ENCODE measurements around the gene ESYT2. TPM values are rescaled to one million over a fixed set of nuclear protein-coding genes. Genes with fewer than 3 reads are reported as not detected.

The ESYT2 gene
- total and polyA plus RNA-seq, 7 experiments from 2014 or later = 46.3 to 129 (median 112) TPM

DNA sequence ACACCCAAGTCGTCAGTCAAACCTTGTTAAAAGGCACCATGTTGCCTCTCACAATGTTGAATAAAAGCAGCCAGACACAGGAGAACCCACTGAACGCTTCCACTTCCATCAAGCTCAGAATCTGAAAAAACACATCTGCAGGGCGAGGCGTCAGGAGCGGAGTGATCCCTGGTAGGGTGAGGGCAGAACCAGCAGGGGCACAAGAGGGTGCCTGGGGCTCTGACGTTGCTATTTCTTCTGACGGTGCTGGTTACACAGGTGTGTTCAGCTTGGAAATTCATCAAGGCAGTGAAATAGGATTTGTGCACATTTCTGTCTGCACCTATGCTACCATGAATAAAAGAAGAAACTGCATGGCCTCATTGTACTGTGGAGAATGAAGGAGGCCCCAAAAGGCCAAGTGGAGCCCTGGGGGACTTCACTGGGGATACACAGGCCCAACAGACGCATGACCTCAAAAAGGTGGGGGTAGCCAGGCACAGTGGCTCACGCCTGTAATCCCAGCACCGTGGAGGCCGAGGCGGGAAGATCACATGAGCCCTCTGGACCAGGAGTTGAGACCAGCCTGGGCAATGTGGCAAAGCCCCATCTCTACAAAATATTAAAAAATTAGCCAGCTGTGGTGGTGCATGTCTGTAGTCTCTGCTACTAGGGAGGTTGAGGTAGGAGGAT is 105.5 kb downstream of the ESYT2 start:
- ATAC-seq (no peak), DNase-seq (no peak)
- Mint-ChIP-seq H3K4me1 (peaks cover 0 to 8% (median 4%) of the 10 kb centered on the region in 7 donors), H3K27ac (no peak overlapping the region), H3K36me3 (peaks cover 0 to 3% (median 0%) of the 10 kb centered on the region in 5 donors), H3K9me3 (peaks cover 0 to 10% (median 0%) of the 10 kb centered on the region in 11 donors), H3K27me3 (peaks cover 0 to under 1% (median 0%) of the 10 kb centered on the region in 5 donors), H3K4me3 (no peak overlapping the region)
- H3K9me3 ChIP-seq (ENCODE audit: control insufficient read depth in 2 of 3, low read length in 3 of 3) = no peaks in the 10 kb centered on the region
- no peaks in the 10 kb centered on the region for H3K27me3 ChIP-seq (ENCODE audit: control insufficient read depth in 2 of 2, insufficient read depth in 2 of 2, low read length in 2 of 2)
- no peak overlapping the region for H3K4me3 ChIP-seq (ENCODE audit: low read length)
- POLR2A ChIA-PET = no interaction called here
- no peaks in the 10 kb centered on the region for H3K36me3 ChIP-seq (ENCODE audit: control insufficient read depth in 2 of 3, insufficient read depth in 3 of 3, low read length in 3 of 3)
- no peak overlapping the region for H3K27ac ChIP-seq (ENCODE audit: low read depth, low read length)
- CTCF ChIA-PET = no interaction called here
- no peaks in the 10 kb centered on the region for H3K4me1 ChIP-seq (ENCODE audit: control insufficient read depth in 2 of 2, insufficient read depth in 2 of 2, low read length in 2 of 2)
- intact Hi-C loops (cut with micrococcal nuclease) = no loop called here

DNA sequence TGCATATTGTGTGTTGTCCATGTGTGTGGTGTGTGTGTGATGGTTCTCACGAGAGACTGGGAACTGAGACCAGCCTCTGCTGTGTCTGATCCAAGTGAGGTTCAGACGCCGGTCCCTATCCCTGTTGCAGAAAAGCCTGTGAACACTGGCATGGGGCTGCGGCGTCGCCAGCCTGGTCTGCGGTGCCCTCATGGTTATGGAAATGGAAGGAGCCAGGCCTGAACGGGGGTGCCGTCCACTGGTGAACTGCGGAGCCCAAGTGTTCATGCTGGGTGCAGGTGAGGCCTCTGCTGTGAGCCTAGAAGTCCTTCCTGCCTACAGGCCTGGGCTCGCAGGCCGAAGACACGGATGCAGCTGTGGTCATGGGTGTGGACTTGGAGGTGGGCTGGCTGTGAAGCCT is 106.0 kb downstream of the ESYT2 start:
- Histone ChIP-seq H3K4me1 (ENCODE audit: control insufficient read depth in 2 of 2, insufficient read depth in 2 of 2, low read length in 2 of 2) (no peaks in the 10 kb centered on the region), H3K27ac (ENCODE audit: low read depth, low read length) (no peak overlapping the region), H3K36me3 (ENCODE audit: control insufficient read depth in 2 of 3, insufficient read depth in 3 of 3, low read length in 3 of 3) (no peaks in the 10 kb centered on the region), H3K4me3 (ENCODE audit: low read length) (no peak overlapping the region), H3K9me3 (ENCODE audit: control insufficient read depth in 2 of 3, low read length in 3 of 3) (no peaks in the 10 kb centered on the region), H3K27me3 (ENCODE audit: control insufficient read depth in 2 of 2, insufficient read depth in 2 of 2, low read length in 2 of 2) (no peaks in the 10 kb centered on the region)
- POLR2A ChIA-PET = no interaction called here
- Mint-ChIP-seq H3K9me3 (peaks cover 0 to 10% (median 0%) of the 10 kb centered on the region in 11 donors), H3K4me1 (peaks cover 0 to 8% (median 2%) of the 10 kb centered on the region in 7 donors), H3K27me3 (peaks cover 0 to 6% (median 0%) of the 10 kb centered on the region in 5 donors), H3K27ac (peak overlapping the region in 2 of 9 donors; percentile 20 to 76), H3K36me3 (peaks cover 0 to 3% (median 0%) of the 10 kb centered on the region in 5 donors), H3K4me3 (no peak overlapping the region)
- DNase-seq (no peak), ATAC-seq (no peak)
- intact Hi-C loops (cut with micrococcal nuclease) = no loop called here
- CTCF ChIA-PET = no interaction called here

DNA sequence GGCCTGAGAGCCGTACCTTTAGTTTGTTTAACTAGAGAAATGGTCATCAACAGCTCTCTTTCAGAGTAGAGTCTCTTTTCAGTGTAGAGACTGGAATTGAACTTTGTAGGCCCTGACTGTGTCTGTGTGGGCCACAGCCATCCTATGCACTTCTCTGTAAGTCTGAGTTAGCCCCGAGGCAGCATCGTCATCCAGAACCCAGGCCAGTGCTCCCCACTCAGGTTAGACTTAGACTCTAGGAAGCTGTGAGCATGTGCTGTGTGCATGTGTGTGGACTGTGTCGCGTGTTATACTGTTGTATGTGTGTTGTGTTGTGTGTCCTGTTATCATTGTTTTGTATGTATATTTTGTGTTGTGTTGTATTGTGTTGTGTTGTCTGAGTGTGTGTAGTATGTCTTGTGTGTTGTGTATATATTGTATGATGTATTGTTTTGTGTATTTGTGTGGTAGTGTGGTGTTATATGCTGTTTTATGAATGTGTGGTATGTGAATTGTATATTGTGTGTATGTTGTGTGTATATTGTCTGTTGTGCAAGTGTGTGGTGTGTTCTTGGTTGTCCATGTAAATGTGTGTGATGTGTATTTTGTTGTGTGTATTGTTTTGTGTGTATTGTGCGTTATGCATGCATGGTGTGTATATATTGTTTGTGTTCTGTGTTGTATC is 106.6 kb downstream of the ESYT2 start:
- no peak overlapping the region for H3K4me3 ChIP-seq (ENCODE audit: low read length)
- peaks cover 0 to 4% (median 0%) of the 10 kb centered on the region in 7 donors for H3K4me1 Mint-ChIP-seq
- peaks cover 0 to 10% (median 0%) of the 10 kb centered on the region in 11 donors for H3K9me3 Mint-ChIP-seq
- peaks cover 0 to 3% (median 0%) of the 10 kb centered on the region in 5 donors for H3K36me3 Mint-ChIP-seq
- no peak for ATAC-seq
- no peaks in the 10 kb centered on the region for H3K9me3 ChIP-seq (ENCODE audit: control insufficient read depth in 2 of 3, low read length in 3 of 3)
- peak overlapping the region in 2 of 9 donors; percentile 20 to 76 for H3K27ac Mint-ChIP-seq
- no peaks in the 10 kb centered on the region for H3K36me3 ChIP-seq (ENCODE audit: control insufficient read depth in 2 of 3, insufficient read depth in 3 of 3, low read length in 3 of 3)
- intact Hi-C loops (cut with micrococcal nuclease) = no loop called here
- DNase-seq = no peak
- H3K27me3 Mint-ChIP-seq = peaks cover 0 to 10% (median 0%) of the 10 kb centered on the region in 5 donors
- ChIA-PET POLR2A (no interaction called here), CTCF (no interaction called here)
- peak overlapping the region in 1 of 10 donors; percentile 43 for H3K4me3 Mint-ChIP-seq
- no peak overlapping the region for H3K27ac ChIP-seq (ENCODE audit: low read depth, low read length)
- H3K4me1 ChIP-seq (ENCODE audit: control insufficient read depth in 2 of 2, insufficient read depth in 2 of 2, low read length in 2 of 2) = no peaks in the 10 kb centered on the region
- H3K27me3 ChIP-seq (ENCODE audit: control insufficient read depth in 2 of 2, insufficient read depth in 2 of 2, low read length in 2 of 2) = no peaks in the 10 kb centered on the region

DNA sequence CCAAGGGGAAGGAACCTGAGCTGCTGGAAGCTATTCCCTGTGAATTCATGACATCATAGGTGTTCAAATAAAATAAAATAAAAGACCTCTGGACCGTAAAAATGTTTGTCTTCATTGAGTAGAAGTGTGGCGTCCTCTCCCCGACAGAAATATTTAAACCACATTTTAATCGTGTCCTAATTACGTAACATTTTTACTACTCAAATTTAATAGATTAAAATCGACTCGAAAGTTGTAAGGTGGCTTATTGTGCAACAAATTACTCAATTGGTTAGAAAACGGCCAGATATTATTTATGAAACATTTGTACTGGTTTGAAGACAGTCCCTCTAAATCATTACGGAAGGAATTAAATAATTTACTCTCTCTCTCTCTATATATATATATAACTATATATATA is 109.2 kb downstream of the ESYT2 start:
- Histone ChIP-seq H3K27me3 (ENCODE audit: control insufficient read depth in 2 of 2, insufficient read depth in 2 of 2, low read length in 2 of 2) (no peaks in the 10 kb centered on the region), H3K4me3 (ENCODE audit: low read length) (no peak overlapping the region), H3K4me1 (ENCODE audit: control insufficient read depth in 2 of 2, insufficient read depth in 2 of 2, low read length in 2 of 2) (no peaks in the 10 kb centered on the region), H3K27ac (ENCODE audit: low read depth, low read length) (no peak overlapping the region), H3K9me3 (ENCODE audit: control insufficient read depth in 2 of 3, low read length in 3 of 3) (no peaks in the 10 kb centered on the region), H3K36me3 (ENCODE audit: control insufficient read depth in 2 of 3, insufficient read depth in 3 of 3, low read length in 3 of 3) (no peaks in the 10 kb centered on the region)
- Mint-ChIP-seq H3K27ac (no peak overlapping the region), H3K9me3 (peaks cover 0 to 8% (median 0%) of the 10 kb centered on the region in 11 donors), H3K4me3 (no peak overlapping the region), H3K4me1 (peaks cover 0 to 6% (median 0%) of the 10 kb centered on the region in 7 donors), H3K36me3 (peaks cover 0 to 3% (median 0%) of the 10 kb centered on the region in 5 donors), H3K27me3 (peaks cover 0 to 28% (median 5%) of the 10 kb centered on the region in 5 donors)
- ChIA-PET POLR2A (no interaction called here), CTCF (no interaction called here)
- no peak for DNase-seq
- ATAC-seq = no peak
- intact Hi-C loops (cut with micrococcal nuclease) = no loop called here

DNA sequence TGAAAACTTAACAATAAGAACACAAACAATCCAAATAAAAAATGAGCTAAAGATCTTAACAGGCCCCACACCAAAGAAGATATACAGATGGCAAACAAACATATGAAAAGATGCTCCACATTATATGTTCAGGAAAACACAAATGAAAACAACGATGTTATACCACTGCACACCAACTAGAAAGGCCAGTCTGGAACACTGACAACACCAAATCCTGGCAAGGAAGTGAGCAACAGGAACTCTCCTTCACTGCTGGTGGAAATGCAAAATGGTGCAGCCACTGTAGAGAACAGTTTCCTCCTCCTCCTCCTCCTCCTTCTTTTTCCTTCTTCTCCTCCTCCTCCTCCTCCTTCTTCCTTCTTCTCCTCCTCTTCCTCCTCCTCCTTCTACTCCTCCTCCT is 112.5 kb downstream of the ESYT2 start:
- H3K27ac Mint-ChIP-seq = no peak overlapping the region
- H3K4me3 ChIP-seq (ENCODE audit: low read length) = no peak overlapping the region
- peaks cover 0 to 31% (median 9%) of the 10 kb centered on the region in 5 donors for H3K27me3 Mint-ChIP-seq
- no peak overlapping the region for H3K27ac ChIP-seq (ENCODE audit: low read depth, low read length)
- no peak for DNase-seq
- H3K4me1 Mint-ChIP-seq = peaks cover 0 to 12% (median 5%) of the 10 kb centered on the region in 7 donors
- peaks cover 0 to 4% of the 10 kb centered on the region in 2 donors for H3K4me1 ChIP-seq (ENCODE audit: control insufficient read depth in 2 of 2, insufficient read depth in 2 of 2, low read length in 2 of 2)
- ATAC-seq = no peak
- H3K4me3 Mint-ChIP-seq = no peak overlapping the region
- H3K36me3 ChIP-seq (ENCODE audit: control insufficient read depth in 2 of 3, insufficient read depth in 3 of 3, low read length in 3 of 3) = no peaks in the 10 kb centered on the region
- H3K27me3 ChIP-seq (ENCODE audit: control insufficient read depth in 2 of 2, insufficient read depth in 2 of 2, low read length in 2 of 2) = no peaks in the 10 kb centered on the region
- H3K36me3 Mint-ChIP-seq = peaks cover 0 to 5% (median 0%) of the 10 kb centered on the region in 5 donors
- no peaks in the 10 kb centered on the region for H3K9me3 ChIP-seq (ENCODE audit: control insufficient read depth in 2 of 3, low read length in 3 of 3)
- intact Hi-C loops (cut with micrococcal nuclease) = no loop called here
- CTCF ChIA-PET = no interaction called here
- POLR2A ChIA-PET = no interaction called here
- H3K9me3 Mint-ChIP-seq = peaks cover 0 to 6% (median 2%) of the 10 kb centered on the region in 11 donors

DNA sequence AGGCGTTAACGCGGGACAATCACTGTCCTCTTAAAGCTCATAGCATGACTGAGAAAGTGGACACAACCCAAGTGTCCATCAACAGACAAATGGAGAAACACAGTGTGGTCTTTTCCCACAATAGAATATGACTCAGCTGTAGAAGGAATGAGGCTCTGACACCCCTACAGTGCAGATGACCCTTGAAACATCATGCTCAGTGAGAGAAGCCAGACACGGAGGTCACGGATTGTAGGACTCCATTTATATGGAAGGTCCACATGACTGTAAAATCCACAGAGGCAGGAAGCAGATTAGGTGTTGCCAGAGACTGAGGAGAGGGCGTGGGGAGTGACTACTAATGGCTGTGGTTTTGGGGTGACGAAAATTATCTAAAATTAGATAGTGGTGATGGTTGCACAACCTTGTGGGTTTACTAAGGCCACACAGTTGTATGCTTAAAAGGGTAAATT is 118.6 kb downstream of the ESYT2 start:
- Histone ChIP-seq H3K4me3 (ENCODE audit: low read length) (no peak overlapping the region), H3K9me3 (ENCODE audit: control insufficient read depth in 2 of 3, low read length in 3 of 3) (no peaks in the 10 kb centered on the region), H3K36me3 (ENCODE audit: control insufficient read depth in 2 of 3, insufficient read depth in 3 of 3, low read length in 3 of 3) (no peaks in the 10 kb centered on the region), H3K27ac (ENCODE audit: low read depth, low read length) (no peak overlapping the region), H3K27me3 (ENCODE audit: control insufficient read depth in 2 of 2, insufficient read depth in 2 of 2, low read length in 2 of 2) (no peaks in the 10 kb centered on the region), H3K4me1 (ENCODE audit: control insufficient read depth in 2 of 2, insufficient read depth in 2 of 2, low read length in 2 of 2) (peaks cover 0 to 11% of the 10 kb centered on the region in 2 donors)
- DNase-seq = no peak
- Mint-ChIP-seq H3K4me1 (peaks cover 2 to 20% (median 18%) of the 10 kb centered on the region in 7 donors), H3K27me3 (peaks cover 0 to 6% (median 4%) of the 10 kb centered on the region in 5 donors), H3K27ac (peak overlapping the region in 1 of 9 donors; percentile 7), H3K4me3 (peak overlapping the region in 2 of 10 donors; percentile 18 to 53), H3K36me3 (peaks cover 0 to 21% (median 0%) of the 10 kb centered on the region in 5 donors), H3K9me3 (peaks cover 0 to 11% (median 4%) of the 10 kb centered on the region in 11 donors)
- intact Hi-C loops (cut with micrococcal nuclease) = no loop called here
- ChIA-PET CTCF (no interaction called here), POLR2A (no interaction called here)
- ATAC-seq = peak; percentile 84
